Fibroblast of peridontal ligament (primary cell): ENCODE measurements around the gene ADPRH.
"Not testable (repeated sequence)": the region's sequence is repeated elsewhere in the genome, so short reads cannot be mapped to it uniquely, and the experiment has no call there.

Experiments
- DNase-seq: peaks from one replicate; pipeline ENCODE4 v3.0.0-alpha.2; 2010; ENCODE audit errors: extremely low read depth

The ADPRH gene

DNA sequence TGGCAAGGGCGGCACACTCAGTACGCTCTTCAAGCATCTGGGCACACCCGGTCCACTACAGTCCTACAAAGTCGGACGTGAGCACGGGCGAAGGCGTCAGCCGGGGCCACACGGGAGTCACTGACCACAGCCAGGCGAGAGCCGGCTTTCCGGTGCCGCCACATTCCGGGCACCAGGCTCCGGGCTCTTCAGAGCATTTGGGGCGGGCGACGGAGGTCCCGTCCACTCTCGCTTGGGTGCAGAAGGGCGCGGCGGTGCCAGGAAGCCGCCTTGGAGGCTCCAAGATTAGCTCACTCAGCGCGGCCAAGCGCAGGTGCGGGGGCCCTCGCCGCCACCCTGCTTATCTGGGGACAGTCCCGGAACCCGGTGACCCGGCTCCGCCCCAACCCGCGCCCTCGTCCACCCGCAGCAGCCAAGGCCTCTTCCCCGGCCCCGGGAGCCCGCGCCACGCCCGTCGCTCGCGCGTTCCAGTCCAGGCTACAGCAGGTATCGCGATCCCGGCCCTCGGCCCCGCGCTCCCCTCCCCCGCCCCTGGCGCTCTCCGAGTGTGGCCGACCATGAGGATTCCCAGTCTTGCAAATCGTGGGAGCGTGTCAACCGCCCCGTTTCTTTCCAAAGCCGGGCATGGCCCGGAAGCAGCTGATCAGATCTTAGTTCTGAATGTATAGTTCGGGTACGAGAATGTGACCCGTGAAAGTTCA, at the start of gene ADPRH:
Gene ADPRH, plus strand, starts transcription at position 127 of the 701 bp plus-strand sequence. CDS start 2,678 bp downstream, outside the sequence.
- DNase-seq: peak; percentile 49

- peak; percentile 83 for DNase-seq
These were observed 49.4 kb upstream of the ADPRH start for GRCh38 chr3:119529883-119530282.

- no peak for DNase-seq
These were observed 48.8 kb upstream of the ADPRH start for GRCh38 chr3:119530456-119530855.

DNA sequence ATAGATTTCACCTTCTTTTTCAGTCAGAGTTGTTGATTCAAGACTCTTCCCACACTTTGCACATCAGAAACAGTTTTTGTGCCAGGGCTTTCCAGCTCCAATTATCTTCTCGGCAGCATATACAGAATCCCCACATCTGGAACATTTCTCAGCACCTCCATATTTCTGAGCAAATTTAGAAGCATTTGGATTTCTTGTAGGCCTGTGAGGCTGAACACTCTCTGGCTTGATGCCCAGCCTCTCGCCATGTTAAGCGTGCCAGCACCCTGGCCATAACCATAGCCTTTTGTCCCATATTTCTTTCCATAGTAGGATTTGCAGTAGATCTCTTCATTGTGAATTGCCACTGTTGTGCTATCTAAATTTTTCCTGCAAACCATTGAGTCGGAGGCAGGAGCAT, 48.1 kb upstream of the ADPRH start:
- DNase-seq: peak; percentile 20

DNA sequence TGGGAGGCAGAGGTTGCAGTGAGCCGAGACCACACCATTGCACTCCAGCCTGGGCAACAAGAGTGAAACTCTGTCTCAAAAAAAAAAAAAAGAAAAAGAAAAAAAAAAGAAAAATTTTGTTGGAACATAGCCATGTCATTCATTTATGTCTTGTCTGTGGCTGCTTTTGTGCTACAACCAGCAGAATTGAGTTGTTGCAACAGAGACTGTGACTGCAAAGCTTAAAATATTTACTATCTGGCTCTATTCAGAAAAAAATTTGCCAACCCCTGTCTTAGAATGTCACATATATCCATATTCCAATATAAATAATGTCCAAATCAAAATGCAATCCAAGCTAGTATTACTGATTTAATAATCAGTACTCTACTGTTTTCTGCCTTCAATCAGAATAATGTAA, 45.0 kb upstream of the ADPRH start:
- no peak for DNase-seq

DNA sequence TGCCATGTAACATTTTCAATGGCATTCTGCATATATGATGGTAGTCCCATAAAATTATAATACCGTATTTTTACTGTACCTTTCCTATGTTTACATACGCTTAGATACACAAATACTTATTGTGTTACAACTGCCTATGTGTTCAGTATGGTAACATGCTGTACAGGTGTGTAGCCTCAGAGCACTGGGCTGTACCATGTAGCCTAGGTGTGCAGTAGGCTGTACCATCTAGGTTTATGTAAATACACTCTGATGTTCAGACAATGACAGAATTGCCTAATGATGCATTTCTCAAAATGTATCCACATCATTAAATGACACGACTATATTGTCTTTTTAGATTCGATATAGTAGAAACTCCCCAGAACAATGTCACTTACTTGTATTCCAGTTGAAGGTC, 42.5 kb upstream of the ADPRH start:
- no peak for DNase-seq

- no peak for DNase-seq
These were observed 40.5 kb upstream of the ADPRH start for GRCh38 chr3:119538772-119539171.

DNA sequence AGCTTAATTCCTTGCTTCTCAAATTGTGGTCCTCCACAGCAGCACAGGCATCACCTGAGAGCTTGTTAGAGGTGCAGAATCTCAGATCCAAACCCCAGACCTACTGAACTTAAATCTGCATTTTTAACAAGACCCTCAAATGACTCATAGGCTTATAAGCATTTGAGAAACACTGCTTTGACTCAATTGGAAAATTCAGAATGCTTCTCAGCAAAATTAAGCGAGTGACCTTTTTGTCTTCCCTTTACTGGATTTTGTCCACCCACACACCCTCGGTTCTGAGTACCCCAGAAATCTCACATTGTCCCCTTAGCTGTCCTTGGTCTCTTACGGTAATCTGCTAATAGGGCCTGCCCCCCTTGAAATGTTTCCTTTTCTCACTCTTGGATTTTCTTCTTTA, 37.7 kb upstream of the ADPRH start:
- DNase-seq: no peak

- DNase-seq: no peak
These were observed 37.0 kb upstream of the ADPRH start for GRCh38 chr3:119542168-119542767.

DNA sequence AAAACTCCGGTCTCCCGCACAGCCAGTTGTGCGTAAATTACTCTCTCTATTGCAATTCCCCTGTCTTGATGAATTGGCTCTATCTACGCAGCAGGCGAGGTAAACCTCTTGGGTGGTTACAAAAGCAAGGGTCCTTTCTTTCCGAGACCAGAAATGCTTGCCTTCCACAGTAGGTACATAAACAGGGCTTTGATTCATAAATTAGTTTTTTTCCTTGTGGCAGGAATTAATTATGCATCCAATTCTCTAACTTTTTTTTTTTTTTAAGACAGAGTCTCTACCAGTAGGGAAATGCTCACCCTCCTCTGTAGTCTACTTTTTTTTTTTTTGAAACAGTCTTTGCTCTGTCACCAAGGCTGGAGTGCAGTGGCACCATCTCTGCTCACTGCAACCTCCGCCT, 36.1 kb upstream of the ADPRH start:
- DNase-seq: no peak

DNA sequence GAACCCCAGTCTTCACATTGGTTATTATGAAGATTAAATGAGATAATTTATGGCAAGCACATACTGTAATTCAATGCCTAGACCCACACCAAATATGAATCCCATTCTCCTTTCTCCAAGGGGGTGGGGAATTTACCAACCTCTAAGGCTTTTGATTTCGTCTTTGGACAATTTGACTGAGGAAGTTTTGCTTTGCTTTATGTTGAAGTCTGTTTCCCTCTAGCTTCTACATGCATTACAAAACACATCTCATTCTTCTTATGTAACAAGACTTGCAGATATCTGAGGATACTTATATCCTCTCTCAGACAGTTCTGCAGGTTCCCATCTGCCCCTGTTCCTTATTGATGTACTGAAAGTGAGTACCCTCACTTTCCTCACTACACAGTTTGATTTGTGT, 32.1 kb upstream of the ADPRH start:
- no peak for DNase-seq

- no peak for DNase-seq
These were observed 31.0 kb upstream of the ADPRH start for GRCh38 chr3:119548341-119548740.

- DNase-seq: no peak
These were observed 28.9 kb upstream of the ADPRH start for GRCh38 chr3:119550192-119550910.

GRCh38 chr3:119551598-119551997, 27.7 kb upstream of the ADPRH start:
- DNase-seq: no peak

GRCh38 chr3:119552928-119553327, 26.4 kb upstream of the ADPRH start:
- not testable (repeated sequence) for DNase-seq

- DNase-seq: no peak
These were observed 25.4 kb upstream of the ADPRH start for GRCh38 chr3:119553823-119554415.

GRCh38 chr3:119555309-119555735, 24.0 kb upstream of the ADPRH start:
- no peak for DNase-seq

GRCh38 chr3:119555929-119556328, 23.4 kb upstream of the ADPRH start:
- no peak for DNase-seq

DNA sequence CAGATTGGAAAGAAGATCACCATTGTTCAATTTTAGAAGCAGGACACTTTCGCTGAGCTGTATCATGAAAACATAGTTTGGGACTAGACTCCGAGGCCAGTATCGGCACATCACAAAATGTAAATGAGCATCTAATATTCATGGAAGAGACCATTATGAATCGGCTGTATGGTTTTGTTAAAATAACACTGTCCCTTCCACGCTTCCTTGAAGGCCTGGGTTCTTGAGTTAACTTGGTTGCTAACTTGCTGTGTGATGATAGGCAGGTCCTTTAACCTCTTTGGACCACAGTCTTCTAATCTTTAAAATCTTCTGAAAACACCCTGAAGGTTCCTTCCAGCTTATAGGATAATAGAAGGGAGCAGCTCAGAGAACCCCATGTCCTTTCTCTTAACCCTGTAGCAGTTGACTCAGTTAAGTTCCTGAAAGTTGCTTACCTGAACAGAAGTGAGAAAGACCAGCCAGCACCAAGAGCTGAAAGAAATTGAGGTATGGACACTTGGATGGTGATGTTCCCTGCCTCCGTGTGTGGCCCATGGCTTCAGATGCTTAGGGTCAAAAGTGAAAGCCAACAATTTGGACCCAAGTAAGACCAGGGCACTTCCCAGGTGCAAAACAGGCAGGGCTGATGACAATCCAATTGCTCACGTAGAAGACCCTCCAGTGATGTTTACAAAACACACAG, 22.0 kb upstream of the ADPRH start:
- DNase-seq: no peak

GRCh38 chr3:119557877-119558269, 21.4 kb upstream of the ADPRH start:
- no peak for DNase-seq

- DNase-seq: no peak
These were observed 20.5 kb upstream of the ADPRH start for GRCh38 chr3:119558626-119559317.
